Measurements from ENCODE around the gene C19orf25. TPM values are rescaled to one million over a fixed set of nuclear protein-coding genes. Genes with fewer than 3 reads are reported as not detected.

Gene C19orf25
- total and polyA plus RNA-seq, 10 of the 15 experiments (the other 5 are each of a cell fraction or from before 2014, with no cell fraction given), result 1.2 to 67.0 (median 25.6) TPM

GRCh38 chr19:1445185-1445931, 33.7 kb downstream of the C19orf25 start (continued):
- TF ChIP-seq REST (IDR thresholded peaks at IDR 0.05; ENCODE audit: low read depth, low read length) (0 out of 2 replicates have a peak, but pooled peaks have one; percentile 27), ZBTB33 (IDR thresholded peaks at IDR 0.05) (no peak), ZBTB40 (IDR thresholded peaks at IDR 0.05; ENCODE audit: borderline replicate concordance) (no peak), MEF2A (IDR thresholded peaks at IDR 0.05; ENCODE audit: insufficient read depth, low read depth, low read length) (no peak), RBBP5 (conservative IDR thresholded peaks at IDR 0.05) (no peak), KAT2A (conservative IDR thresholded peaks at IDR 0.05; ENCODE audit: control insufficient read depth, low read depth, low read length) (no peak), NR2C2 (IDR thresholded peaks at IDR 0.05; ENCODE audit: borderline replicate concordance, control insufficient read depth, insufficient read length, low read depth) (no peak), NFYB (IDR thresholded peaks at IDR 0.05; ENCODE audit: insufficient read depth, low read depth, low read length) (no peak), BACH1 (IDR thresholded peaks at IDR 0.05; ENCODE audit: borderline replicate concordance) (peak; percentile 72; the same call in 1 of the 2 replicates), E2F4 (IDR thresholded peaks at IDR 0.05; ENCODE audit: low read depth, low read length) (no peak), SUPT20H (IDR thresholded peaks at IDR 0.05; ENCODE audit: borderline replicate concordance, control insufficient read depth, low read depth, low read length) (no peak), FOS (IDR thresholded peaks at IDR 0.05; ENCODE audit: borderline replicate concordance, extremely low read depth, insufficient read length) (no peak), TAF1 (IDR thresholded peaks at IDR 0.05; ENCODE audit: borderline replicate concordance, low read depth, low read length) (no peak), RAD21 (IDR thresholded peaks at IDR 0.05; ENCODE audit: insufficient read depth, low read depth, low read length) (peak; percentile 55), CREB1 (IDR thresholded peaks at IDR 0.05; ENCODE audit: low read depth) (no peak), ATF2 (IDR thresholded peaks at IDR 0.05; ENCODE audit: low read length) (no peak)

All from GM12878 (cell line).